ENCODE results near the gene ST14.

GRCh38 chr11:130244848-130245247, 85.3 kb downstream of the ST14 start:
- TF ChIP-seq CTCF (IDR thresholded peaks at IDR 0.05; ENCODE audit: insufficient read depth, low read length) (no peak), POLR2AphosphoS5 (IDR thresholded peaks at IDR 0.05; ENCODE audit: low read depth) (no peak), REST (IDR thresholded peaks at IDR 0.05; ENCODE audit: insufficient replicate concordance, low read depth) (no peak)
